ENCODE data around the gene GRID2. TPM values are rescaled to one million over a fixed set of nuclear protein-coding genes. Genes with fewer than 3 reads are reported as not detected.

Gene GRID2
- total RNA-seq, 1 donor from 2014 or later = not detected

- Histone ChIP-seq H3K4me1 (no peaks in the 10 kb centered on the region), H3K36me3 (no peaks in the 10 kb centered on the region), H3K27me3 (ENCODE audit: low read depth) (no peaks in the 10 kb centered on the region), H3K27ac (no peak overlapping the region), H3K9me3 (no peaks in the 10 kb centered on the region), H3K4me3 (no peak overlapping the region)
- intact Hi-C loops (cut with DNase I) = no loop called here
- ATAC-seq (no peak), DNase-seq (no peak)
- no peak for TF ChIP-seq CTCF (IDR thresholded peaks at IDR 0.05)
These were observed 1427.0 kb downstream of the GRID2 start for GRCh38 chr4:93730760-93731159.

GRCh38 chr4:93731456-93731855, 1427.7 kb downstream of the GRID2 start:
- Histone ChIP-seq H3K36me3 (no peaks in the 10 kb centered on the region), H3K4me3 (no peak overlapping the region), H3K27me3 (ENCODE audit: low read depth) (no peaks in the 10 kb centered on the region), H3K9me3 (no peaks in the 10 kb centered on the region), H3K27ac (no peak overlapping the region), H3K4me1 (no peaks in the 10 kb centered on the region)
- ATAC-seq = peak; percentile 35 to 51
- intact Hi-C loops (cut with DNase I) = no loop called here
- TF ChIP-seq CTCF (IDR thresholded peaks at IDR 0.05) = no peak
- no peak for DNase-seq

GRCh38 chr4:93732509-93732908, 1428.7 kb downstream of the GRID2 start:
- H3K4me3 ChIP-seq = no peak overlapping the region
- TF ChIP-seq CTCF (IDR thresholded peaks at IDR 0.05) = no peak
- no peaks in the 10 kb centered on the region for H3K4me1 ChIP-seq
- H3K27me3 ChIP-seq (ENCODE audit: low read depth) = no peaks in the 10 kb centered on the region
- no peaks in the 10 kb centered on the region for H3K9me3 ChIP-seq
- intact Hi-C loops (cut with DNase I) = no loop called here
- DNase-seq (no peak), ATAC-seq (no peak)
- no peak overlapping the region for H3K27ac ChIP-seq
- no peaks in the 10 kb centered on the region for H3K36me3 ChIP-seq

- DNase-seq (no peak), ATAC-seq (no peak)
- Histone ChIP-seq H3K27ac (no peak overlapping the region), H3K9me3 (no peaks in the 10 kb centered on the region), H3K4me3 (no peak overlapping the region), H3K36me3 (no peaks in the 10 kb centered on the region), H3K27me3 (ENCODE audit: low read depth) (no peaks in the 10 kb centered on the region), H3K4me1 (no peaks in the 10 kb centered on the region)
- TF ChIP-seq CTCF (IDR thresholded peaks at IDR 0.05) = no peak
- intact Hi-C loops (cut with DNase I) = no loop called here
These were observed 1437.1 kb downstream of the GRID2 start for GRCh38 chr4:93740890-93741289.

GRCh38 chr4:93743022-93743421, 1439.3 kb downstream of the GRID2 start:
- no peak for TF ChIP-seq CTCF (IDR thresholded peaks at IDR 0.05)
- ATAC-seq (no peak), DNase-seq (no peak)
- Histone ChIP-seq H3K27me3 (ENCODE audit: low read depth) (no peaks in the 10 kb centered on the region), H3K4me3 (no peak overlapping the region), H3K4me1 (no peaks in the 10 kb centered on the region), H3K27ac (no peak overlapping the region), H3K9me3 (no peaks in the 10 kb centered on the region), H3K36me3 (no peaks in the 10 kb centered on the region)
- intact Hi-C loops (cut with DNase I) = no loop called here

GRCh38 chr4:93743635-93744034, 1439.9 kb downstream of the GRID2 start:
- Histone ChIP-seq H3K9me3 (no peaks in the 10 kb centered on the region), H3K4me1 (no peaks in the 10 kb centered on the region), H3K27me3 (ENCODE audit: low read depth) (no peaks in the 10 kb centered on the region), H3K4me3 (no peak overlapping the region), H3K36me3 (no peaks in the 10 kb centered on the region), H3K27ac (no peak overlapping the region)
- no peak for TF ChIP-seq CTCF (IDR thresholded peaks at IDR 0.05)
- DNase-seq = no peak
- intact Hi-C loops (cut with DNase I) = no loop called here
- ATAC-seq = no peak

All from lower lobe of right lung (tissue), 2 donors.